ENCODE measurements around the gene TACR1.

Gene TACR1

GRCh38 chr2:75018162-75018561, 181.2 kb downstream of the TACR1 start:
- ChIA-PET POLR2A (no interaction called here), CTCF (no interaction called here)
- TF ChIP-seq HDGF (IDR thresholded peaks at IDR 0.05; ENCODE audit: borderline replicate concordance) (no peak), L3MBTL2 (conservative IDR thresholded peaks at IDR 0.05) (no peak), SUZ12 (IDR thresholded peaks at IDR 0.05) (no peak), BHLHE40 (IDR thresholded peaks at IDR 0.05; ENCODE audit: borderline replicate concordance) (no peak), SP1 (IDR thresholded peaks at IDR 0.05) (no peak), ZNF384 (IDR thresholded peaks at IDR 0.05) (no peak), ARNT (IDR thresholded peaks at IDR 0.05) (no peak), FOXK2 (IDR thresholded peaks at IDR 0.05) (no peak), NFRKB (IDR thresholded peaks at IDR 0.05) (no peak), FOXM1 (IDR thresholded peaks at IDR 0.05; ENCODE audit: borderline replicate concordance) (no peak), ELF4 (IDR thresholded peaks at IDR 0.05) (no peak), TARDBP (IDR thresholded peaks at IDR 0.05) (no peak), PKNOX1 (IDR thresholded peaks at IDR 0.05) (no peak)
- DNase-seq (ENCODE audit: extremely low spot score), result no peak

GRCh38 chr2:75012080-75012479, 187.2 kb downstream of the TACR1 start:
- POLR2A ChIA-PET, result no interaction called here
- CTCF ChIA-PET, result interaction anchor here (0.6 kb wide), 1 partner anchor 47 kb away, joined by 4 read pairs; no protein-coding TSS in a partner anchor
- TF ChIP-seq FOXK2 (IDR thresholded peaks at IDR 0.05) (no peak), HDGF (IDR thresholded peaks at IDR 0.05; ENCODE audit: borderline replicate concordance) (no peak), CTBP1 (IDR thresholded peaks at IDR 0.05; ENCODE audit: borderline replicate concordance) (no peak), SUZ12 (IDR thresholded peaks at IDR 0.05) (no peak), LEF1 (IDR thresholded peaks at IDR 0.05; ENCODE audit: borderline replicate concordance) (no peak), ZNF384 (IDR thresholded peaks at IDR 0.05) (no peak), SP1 (IDR thresholded peaks at IDR 0.05) (no peak), L3MBTL2 (conservative IDR thresholded peaks at IDR 0.05) (no peak), TARDBP (IDR thresholded peaks at IDR 0.05) (no peak), BHLHE40 (IDR thresholded peaks at IDR 0.05; ENCODE audit: borderline replicate concordance) (no peak), PKNOX1 (IDR thresholded peaks at IDR 0.05) (no peak), ELF4 (IDR thresholded peaks at IDR 0.05) (no peak), FOXM1 (IDR thresholded peaks at IDR 0.05; ENCODE audit: borderline replicate concordance) (no peak), ARNT (IDR thresholded peaks at IDR 0.05) (no peak), FOXA1 (IDR thresholded peaks at IDR 0.05) (no peak)
- no peak for DNase-seq (ENCODE audit: extremely low spot score)

GRCh38 chr2:75010571-75010970, 188.7 kb downstream of the TACR1 start:
- TF ChIP-seq FOXK2 (IDR thresholded peaks at IDR 0.05) (no peak), CTBP1 (IDR thresholded peaks at IDR 0.05; ENCODE audit: borderline replicate concordance) (no peak), HDGF (IDR thresholded peaks at IDR 0.05; ENCODE audit: borderline replicate concordance) (no peak), L3MBTL2 (conservative IDR thresholded peaks at IDR 0.05) (no peak), LEF1 (IDR thresholded peaks at IDR 0.05; ENCODE audit: borderline replicate concordance) (no peak), NFRKB (IDR thresholded peaks at IDR 0.05) (no peak), FOXA1 (IDR thresholded peaks at IDR 0.05) (no peak), ARNT (IDR thresholded peaks at IDR 0.05) (no peak), BHLHE40 (IDR thresholded peaks at IDR 0.05; ENCODE audit: borderline replicate concordance) (no peak), SP1 (IDR thresholded peaks at IDR 0.05) (no peak), SUZ12 (IDR thresholded peaks at IDR 0.05) (no peak), FOXM1 (IDR thresholded peaks at IDR 0.05; ENCODE audit: borderline replicate concordance) (no peak), TARDBP (IDR thresholded peaks at IDR 0.05) (no peak)
- POLR2A ChIA-PET, result no interaction called here
- no peak for DNase-seq (ENCODE audit: extremely low spot score)
- CTCF ChIA-PET, result no interaction called here

- TF ChIP-seq L3MBTL2 (conservative IDR thresholded peaks at IDR 0.05) (no peak), PKNOX1 (IDR thresholded peaks at IDR 0.05) (no peak), ELF4 (IDR thresholded peaks at IDR 0.05) (no peak), CTBP1 (IDR thresholded peaks at IDR 0.05; ENCODE audit: borderline replicate concordance) (no peak), NFRKB (IDR thresholded peaks at IDR 0.05) (no peak), BHLHE40 (IDR thresholded peaks at IDR 0.05; ENCODE audit: borderline replicate concordance) (no peak), SP1 (IDR thresholded peaks at IDR 0.05) (no peak), FOXA1 (IDR thresholded peaks at IDR 0.05) (no peak), TARDBP (IDR thresholded peaks at IDR 0.05) (no peak), LEF1 (IDR thresholded peaks at IDR 0.05; ENCODE audit: borderline replicate concordance) (no peak), SUZ12 (IDR thresholded peaks at IDR 0.05) (no peak), FOXM1 (IDR thresholded peaks at IDR 0.05; ENCODE audit: borderline replicate concordance) (no peak), HDGF (IDR thresholded peaks at IDR 0.05; ENCODE audit: borderline replicate concordance) (no peak), FOXK2 (IDR thresholded peaks at IDR 0.05) (no peak), ZNF384 (IDR thresholded peaks at IDR 0.05) (no peak)
- ChIA-PET POLR2A (no interaction called here), CTCF (no interaction called here)
- no peak for DNase-seq (ENCODE audit: extremely low spot score)
Measured at GRCh38 chr2:75007819-75008218, 191.5 kb downstream of the TACR1 start.

- no peak for TF ChIP-seq FOXK2 (IDR thresholded peaks at IDR 0.05)
- TF ChIP-seq BHLHE40 (IDR thresholded peaks at IDR 0.05; ENCODE audit: borderline replicate concordance), result no peak
- no peak for TF ChIP-seq TARDBP (IDR thresholded peaks at IDR 0.05)
- TF ChIP-seq ARNT (IDR thresholded peaks at IDR 0.05), result no peak
- no peak for TF ChIP-seq CTBP1 (IDR thresholded peaks at IDR 0.05; ENCODE audit: borderline replicate concordance)
- no peak for TF ChIP-seq NFRKB (IDR thresholded peaks at IDR 0.05)
- TF ChIP-seq SUZ12 (IDR thresholded peaks at IDR 0.05), result no peak
- no peak for TF ChIP-seq SP1 (IDR thresholded peaks at IDR 0.05)
- CTCF ChIA-PET, result no interaction called here
- no peak for DNase-seq (ENCODE audit: extremely low spot score)
- POLR2A ChIA-PET, result no interaction called here
Measured at GRCh38 chr2:75007061-75007460, 192.3 kb downstream of the TACR1 start.

GRCh38 chr2:75006041-75006440, 193.3 kb downstream of the TACR1 start:
- no peak for DNase-seq (ENCODE audit: extremely low spot score)
- TF ChIP-seq FOXM1 (IDR thresholded peaks at IDR 0.05; ENCODE audit: borderline replicate concordance) (no peak), NFRKB (IDR thresholded peaks at IDR 0.05) (no peak), CTBP1 (IDR thresholded peaks at IDR 0.05; ENCODE audit: borderline replicate concordance) (no peak), BHLHE40 (IDR thresholded peaks at IDR 0.05; ENCODE audit: borderline replicate concordance) (no peak), L3MBTL2 (conservative IDR thresholded peaks at IDR 0.05) (no peak), FOXK2 (IDR thresholded peaks at IDR 0.05) (no peak), SP1 (IDR thresholded peaks at IDR 0.05) (no peak), ZNF384 (IDR thresholded peaks at IDR 0.05) (no peak), ELF4 (IDR thresholded peaks at IDR 0.05) (no peak), TARDBP (IDR thresholded peaks at IDR 0.05) (no peak), FOXA1 (IDR thresholded peaks at IDR 0.05) (no peak), LEF1 (IDR thresholded peaks at IDR 0.05; ENCODE audit: borderline replicate concordance) (no peak), HDGF (IDR thresholded peaks at IDR 0.05; ENCODE audit: borderline replicate concordance) (no peak), SUZ12 (IDR thresholded peaks at IDR 0.05) (no peak), PKNOX1 (IDR thresholded peaks at IDR 0.05) (no peak), ARNT (IDR thresholded peaks at IDR 0.05) (no peak)
- POLR2A ChIA-PET, result no interaction called here
- CTCF ChIA-PET, result interaction anchor here (0.6 kb wide), 1 partner anchor 13 kb away, joined by 3 read pairs; no protein-coding TSS in a partner anchor
